IMR-90 (cell line): ENCODE results near the gene NF1. TPM values are rescaled to one million over a fixed set of nuclear protein-coding genes. Genes with fewer than 3 reads are reported as not detected.

Experiments
- ATAC-seq: fragments of 200-7000 bp; cut with Tn5 transposase; 2 replicates; pipeline ENCODE4 v1.9.1; 2020; ENCODE audit warnings: low read depth, mild to moderate bottlenecking, moderate library complexity
- BruUV-seq: library from RNA; stranded (reverse); fragments of 400-500 nt; replicated peaks from 2 replicates; lab custom pipeline; 2021; lab: Mats Ljungman, UMichigan
- CTCF ChIA-PET: fragments of 300-600 bp; formaldehyde crosslinking; extraction: SDS; loops from one replicate; lab custom pipeline; 2021; ENCODE audit warnings: antibody characterized with exemption; lab: Yijun Ruan, JAX
- POLR2A ChIA-PET: fragments of 300-600 bp; sonication (Branson Sonifier 250); formaldehyde crosslinking; loops from one replicate; lab custom pipeline; 2022; ENCODE audit warnings: antibody characterized with exemption; ENCODE audit not compliant: unreplicated experiment; lab: Charles Lee
- DNase-seq: peaks from one replicate; pipeline ENCODE4 v3.0.0; 2013
- H2AFZ ChIP-seq: replicated peaks from 2 replicates; pipeline ENCODE3; 2013; ENCODE audit warnings: low read length, mild to moderate bottlenecking; ENCODE audit not compliant: poor library complexity
- H2AK5ac ChIP-seq: 2 replicates; pipeline ENCODE4 v1.6.1; 2013; ENCODE audit warnings: low read depth, low read length, inconsistent platforms
- H2AK9ac ChIP-seq: replicated peaks from 2 replicates; pipeline ENCODE3; 2013; ENCODE audit warnings: mild to moderate bottlenecking, low read depth, low read length, moderate library complexity; ENCODE audit not compliant: poor library complexity
- H2BK120ac ChIP-seq: 2 replicates; pipeline ENCODE4 v1.6.1; 2013; ENCODE audit warnings: low read depth, low read length, inconsistent platforms
- H2BK15ac ChIP-seq: 3 replicates; pipeline ENCODE4 v1.6.1; 2013; ENCODE audit warnings: low read depth, low read length, inconsistent platforms
- H2BK20ac ChIP-seq: 2 replicates; pipeline ENCODE4 v1.6.1; 2013; ENCODE audit warnings: low read depth, mild to moderate bottlenecking, inconsistent platforms, low read length, moderate library complexity
- H2BK5ac ChIP-seq: 2 replicates; pipeline ENCODE4 v1.6.1; 2013; ENCODE audit warnings: mild to moderate bottlenecking, low read depth, low read length, inconsistent platforms; ENCODE audit not compliant: poor library complexity, severe bottlenecking
- H3K14ac ChIP-seq: replicated peaks from 2 replicates; pipeline ENCODE4 v1.6.1; 2013; ENCODE audit warnings: low read depth, low read length, inconsistent platforms
- H3K18ac ChIP-seq: 2 replicates; pipeline ENCODE4 v1.6.1; 2013; ENCODE audit warnings: low read depth, low read length, control low read depth
- H3K23ac ChIP-seq: 2 replicates; pipeline ENCODE4 v1.6.1; 2013; ENCODE audit warnings: low read depth, low read length, inconsistent platforms
- H3K27ac ChIP-seq: 2 replicates; pipeline ENCODE4 v1.5.1; 2013; ENCODE audit warnings: mild to moderate bottlenecking, control low read depth, low read length; ENCODE audit not compliant: insufficient read depth
- H3K27me3 ChIP-seq: 2 replicates; pipeline ENCODE4 v1.6.1; 2013; ENCODE audit warnings: low read length; ENCODE audit not compliant: control insufficient read depth, insufficient read depth
- H3K36me3 ChIP-seq: 2 replicates; pipeline ENCODE4 v1.6.1; 2013; ENCODE audit warnings: low read length, mixed read lengths; ENCODE audit not compliant: control insufficient read depth, insufficient read depth
- H3K4ac ChIP-seq: 2 replicates; pipeline ENCODE4 v1.6.1; 2013; ENCODE audit warnings: low read depth, low read length, inconsistent platforms
- H3K4me1 ChIP-seq: 2 replicates; pipeline ENCODE4 v1.6.1; 2013; ENCODE audit warnings: low read length, mixed read lengths; ENCODE audit not compliant: control insufficient read depth, insufficient read depth
- H3K4me2 ChIP-seq: 2 replicates; pipeline ENCODE4 v1.6.1; 2013; ENCODE audit warnings: low read depth, mild to moderate bottlenecking, control low read depth, low read length, moderate library complexity
- H3K4me3 ChIP-seq: 2 replicates; pipeline ENCODE4 v1.5.1; 2013; ENCODE audit warnings: low read depth, mild to moderate bottlenecking, control low read depth, low read length, moderate library complexity; ENCODE audit not compliant: insufficient read depth
- H3K56ac ChIP-seq: 2 replicates; pipeline ENCODE4 v1.6.1; 2013; ENCODE audit warnings: low read length, inconsistent platforms; ENCODE audit not compliant: insufficient read depth; ENCODE audit errors: extremely low read depth
- H3K79me1 ChIP-seq, 2 experiments: 2 replicates each; pipeline ENCODE4 v1.6.1; 2013; ENCODE audit warnings: low read length in 2 of 2, inconsistent platforms in 1 of 2, low read depth in 1 of 2
- H3K9ac ChIP-seq: 2 replicates; pipeline ENCODE4 v1.6.1; 2013; ENCODE audit warnings: low read depth, low read length, control low read depth
- H3K9me1 ChIP-seq: 2 replicates; pipeline ENCODE4 v1.6.1; 2013; ENCODE audit warnings: low read length, inconsistent platforms; ENCODE audit not compliant: insufficient read depth
- H3K9me3 ChIP-seq: 2 replicates; pipeline ENCODE4 v1.6.1; 2013; ENCODE audit warnings: low read length; ENCODE audit not compliant: control insufficient read depth, insufficient read depth
- H4K20me1 ChIP-seq: 2 replicates; pipeline ENCODE4 v1.6.1; 2013; ENCODE audit warnings: low read length, inconsistent platforms; ENCODE audit not compliant: insufficient read depth
- H4K5ac ChIP-seq: 2 replicates; pipeline ENCODE4 v1.6.1; 2013; ENCODE audit warnings: mild to moderate bottlenecking, low read depth, low read length, control low read depth
- H4K8ac ChIP-seq, 2 experiments: 2 replicates each; pipeline ENCODE4 v1.6.1; 2013; ENCODE audit warnings: low read depth in 2 of 2, low read length in 2 of 2, control low read depth in 1 of 2, inconsistent platforms in 1 of 2
- H4K91ac ChIP-seq: 2 replicates; pipeline ENCODE4 v1.6.1; 2013; ENCODE audit warnings: low read depth, low read length, inconsistent platforms; ENCODE audit not compliant: insufficient read depth
- CHD1 ChIP-seq: IDR thresholded peaks from 2 replicates; pipeline ENCODE4 v1.6.1; 2012; ENCODE audit warnings: low read depth, low read length, improper control_type of control experiment
- ELK1 ChIP-seq: fragments of 150-350 bp; IDR thresholded peaks from 2 replicates; pipeline ENCODE4 v1.6.1; 2016; ENCODE audit warnings: low read depth, mild to moderate bottlenecking, low read length, moderate library complexity, borderline replicate concordance
- USF2 ChIP-seq: fragments of 150-350 bp; IDR thresholded peaks from 2 replicates; pipeline ENCODE4 v1.6.1; 2017; ENCODE audit warnings: mild to moderate bottlenecking, antibody characterized with exemption, low read length, low read depth
- WGBS, 2 experiments: methylation state at CpG; one replicate each; pipeline versions ENCODE4 v1.1.5 to v1.1.7; 2013; ENCODE audit warnings: missing lambda C conversion rate in 2 of 2; ENCODE audit not compliant: insufficient read length in 1 of 2; ENCODE audit errors: extremely low coverage in 2 of 2; 5-methylcytosine and 5-hydroxymethylcytosine counted together
- dilution Hi-C: fragments of 300-500 bp; cut with HindIII; formaldehyde crosslinking; loops from one replicate; pipeline ENCODE4 v1.14.3; 2018; ENCODE audit warnings: low sequenced_read_pairs; ENCODE audit not compliant: unreplicated experiment
- in situ Hi-C: fragments of 300-500 bp; cut with MboI; formaldehyde crosslinking; loops from 3 replicates; pipeline ENCODE4 v1.14.3; 2019; ENCODE audit warnings: low sequenced_read_pairs, inconsistent platforms, mixed read lengths
- intact Hi-C: fragments of 100-400 bp; cut with micrococcal nuclease; formaldehyde crosslinking; loops from 2 replicates; pipeline ENCODE4 v1.10.0; 2022
- polyA plus RNA-seq, 3 experiments: library from polyadenylated mRNA; depleted of rRNA; stranded (reverse); fragments of >200 nt; gene quantifications; 2 replicates each; pipeline ENCODE4 v1.2.3, GENCODE V29; 2012; ENCODE audit warnings: low replicate concordance in 1 of 3
- total RNA-seq: library from RNA; depleted of rRNA; stranded (reverse); fragments of >200 nt; gene quantifications from 2 replicates; pipeline ENCODE4 v1.2.3, GENCODE V29; 2012

The NF1 gene
- total and polyA plus RNA-seq, 2 of the 4 experiments (the other 2 are of a cell fraction): 17.9 to 48.6 TPM

DNA sequence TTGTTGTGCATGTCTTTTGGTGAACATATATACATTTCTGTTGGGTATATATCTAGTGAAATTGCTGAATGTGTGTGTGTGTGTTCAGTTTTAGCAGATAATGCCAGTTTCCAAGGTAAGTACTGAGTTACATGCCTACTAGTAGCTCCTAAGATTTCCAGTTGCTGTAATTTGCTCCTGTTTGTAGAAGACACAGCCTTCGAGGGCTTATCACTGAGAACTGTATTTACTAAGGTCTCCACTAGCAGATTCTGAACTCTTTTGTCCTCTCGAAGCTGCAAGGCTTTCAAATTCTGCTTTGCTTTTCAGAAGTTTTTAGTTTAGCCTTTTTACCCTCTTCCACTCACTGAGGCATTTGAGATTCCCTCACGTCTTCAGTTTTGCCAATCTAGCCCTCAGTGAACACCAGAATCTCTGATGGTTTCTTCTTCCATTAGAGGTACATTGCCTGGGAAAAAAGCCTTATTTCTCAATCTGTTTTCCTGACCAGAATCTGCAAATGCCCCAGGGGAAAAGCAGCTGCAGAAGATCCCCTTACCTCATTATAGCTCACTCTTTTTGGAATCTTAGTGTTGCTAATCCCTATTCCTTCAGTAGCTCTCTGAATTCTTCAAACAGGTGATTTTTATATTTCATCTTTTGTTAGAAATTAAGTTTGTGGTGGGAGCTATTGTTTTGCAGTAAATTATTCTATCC, 52.9 kb downstream of the NF1 start:
- Histone ChIP-seq H3K4me2 (no peak overlapping the region), H4K91ac (no peak overlapping the region), H3K4me1 (peaks cover 4% of the 10 kb centered on the region; the same call in 1 of the 2 replicates), H2BK15ac (no peak overlapping the region), H2BK120ac (no peak overlapping the region), H3K56ac (no peak overlapping the region), H3K4ac (no peak overlapping the region), H3K23ac (no peak overlapping the region), H3K79me1 (peaks cover 30 to 54% of the 10 kb centered on the region in 2 experiments), H3K4me3 (no peak overlapping the region), H3K27ac (no peak overlapping the region), H2AFZ (no peak overlapping the region), H3K14ac (no peak overlapping the region), H3K9me3 (no peaks in the 10 kb centered on the region), H4K8ac (no peak overlapping the region), H4K20me1 (peaks cover 26% of the 10 kb centered on the region; the same call in 1 of the 2 replicates), H3K27me3 (no peaks in the 10 kb centered on the region), H3K18ac (no peak overlapping the region), H3K9ac (no peak overlapping the region), H2AK5ac (no peak overlapping the region), H2AK9ac (no peak overlapping the region), H4K5ac (no peak overlapping the region), H2BK20ac (no peak overlapping the region), H2BK5ac (no peak overlapping the region), H3K36me3 (0 out of 2 replicates have a peak, but pooled peaks cover 4% of the 10 kb centered on the region), H3K9me1 (no peaks in the 10 kb centered on the region)
- WGBS, 2 experiments: 75% methylated on average over 2 of the region's 3 CpGs; no CpG with 5 or more reads in 1 of the 2 experiments
- in situ Hi-C loops (no loop called here), dilution Hi-C loops (no loop called here), intact Hi-C loops (loop anchor here (5.0 kb wide), 1 partner anchor 45 kb away; no protein-coding TSS in a partner anchor)
- ChIA-PET CTCF (no interaction called here), POLR2A (no interaction called here)
- DNase-seq (no peak), ATAC-seq (no peak)
- BruUV-seq: no TSS peak
- TF ChIP-seq ELK1: no peak
- TF ChIP-seq USF2: no peak
- no peak for TF ChIP-seq CHD1
